ENCODE results near the gene TBL3. TPM values are rescaled to one million over a fixed set of nuclear protein-coding genes. Genes with fewer than 3 reads are reported as not detected.
"Not testable (repeated sequence)": the region's sequence is repeated elsewhere in the genome, so short reads cannot be mapped to it uniquely, and the experiment has no call there.

Gene TBL3
- total RNA-seq, 2 experiments from 2014 or later = 37.6 to 37.9 TPM

GRCh38 chr16:2004795-2005517, 33.1 kb downstream of the TBL3 start:
- ATAC-seq (no peak), DNase-seq (no peak)
- Mint-ChIP-seq H3K4me1 (ENCODE audit: low read depth) (peaks cover 35% of the 10 kb centered on the region), H3K36me3 (ENCODE audit: low read depth) (peaks cover 37% of the 10 kb centered on the region), H3K9me3 (ENCODE audit: insufficient read depth) (no peaks in the 10 kb centered on the region), H3K27ac (no peak overlapping the region), H3K27me3 (ENCODE audit: low read depth) (no peaks in the 10 kb centered on the region), H3K4me3 (no peak overlapping the region)
- POLR2A ChIA-PET = interaction anchor here (0.5 to 1.4 kb wide), 3 partner anchors 34 to 150 kb away, joined by 3 to 6 read pairs (median 5); partner anchors contain the start of genes RPS2 and TRAF7
- CTCF ChIA-PET = interaction anchor here (0.9 to 3.1 kb wide), 11 partner anchors 9 to 157 kb away, joined by 3 to 41 read pairs (median 10); partner anchors contain the start of genes NOXO1, PKD1, TBL3 and TRAF7

- POLR2A ChIA-PET = interaction anchor here (0.5 kb wide), 1 partner anchor 35 kb away, joined by 3 read pairs; no protein-coding TSS in a partner anchor
- peaks cover 41% of the 10 kb centered on the region for H3K4me1 Mint-ChIP-seq (ENCODE audit: low read depth)
- CTCF ChIA-PET = interaction anchor here (2.3 kb wide), 1 partner anchor 134 kb away, joined by 41 read pairs; no protein-coding TSS in a partner anchor
Observed at GRCh38 chr16:2005646-2006045, 33.8 kb downstream of the TBL3 start.

GRCh38 chr16:2006317-2006716, 34.5 kb downstream of the TBL3 start:
- Mint-ChIP-seq H3K9me3 (ENCODE audit: insufficient read depth) (no peaks in the 10 kb centered on the region), H3K27ac (peak overlapping the region; percentile 74), H3K4me3 (peak overlapping the region; percentile 10), H3K36me3 (ENCODE audit: low read depth) (peaks cover 32% of the 10 kb centered on the region), H3K27me3 (ENCODE audit: low read depth) (no peaks in the 10 kb centered on the region), H3K4me1 (ENCODE audit: low read depth) (peaks cover 41% of the 10 kb centered on the region)
- ATAC-seq = no peak
- ChIA-PET POLR2A (no interaction called here), CTCF (no interaction called here)
- DNase-seq = no peak

More at GRCh38 chr16:2005646-2006045, 33.8 kb downstream of the TBL3 start:
- Mint-ChIP-seq H3K36me3 (ENCODE audit: low read depth) (peaks cover 37% of the 10 kb centered on the region), H3K27me3 (ENCODE audit: low read depth) (no peaks in the 10 kb centered on the region), H3K4me3 (no peak overlapping the region), H3K9me3 (ENCODE audit: insufficient read depth) (no peaks in the 10 kb centered on the region), H3K27ac (peak overlapping the region; percentile 74)
- ATAC-seq = no peak
- DNase-seq = no peak

GRCh38 chr16:2007081-2007836, 35.4 kb downstream of the TBL3 start:
- Mint-ChIP-seq H3K9me3 (ENCODE audit: insufficient read depth) (no peaks in the 10 kb centered on the region), H3K36me3 (ENCODE audit: low read depth) (peaks cover 29% of the 10 kb centered on the region), H3K4me3 (peak overlapping the region; percentile 84), H3K4me1 (ENCODE audit: low read depth) (peaks cover 41% of the 10 kb centered on the region), H3K27ac (peak overlapping the region; percentile 88), H3K27me3 (ENCODE audit: low read depth) (no peaks in the 10 kb centered on the region)
- ATAC-seq = no peak
- ChIA-PET CTCF (interaction anchor here (0.7 to 2.5 kb wide), 6 partner anchors 9 to 148 kb away, joined by 3 to 12 read pairs (median 4); no protein-coding TSS in a partner anchor), POLR2A (interaction anchor here (2.2 kb wide), 1 partner anchor 40 kb away, joined by 5 read pairs; the partner anchor contains the start of genes NTHL1 and TSC2)
- DNase-seq = no peak

GRCh38 chr16:2008009-2008526, 36.2 kb downstream of the TBL3 start:
- Mint-ChIP-seq H3K36me3 (ENCODE audit: low read depth) (peaks cover 26% of the 10 kb centered on the region), H3K27ac (peak overlapping the region; percentile 88), H3K4me1 (ENCODE audit: low read depth) (peaks cover 41% of the 10 kb centered on the region), H3K9me3 (ENCODE audit: insufficient read depth) (no peaks in the 10 kb centered on the region), H3K4me3 (peak overlapping the region; percentile 84), H3K27me3 (ENCODE audit: low read depth) (no peaks in the 10 kb centered on the region)
- ChIA-PET CTCF (interaction anchor here (0.7 to 2.5 kb wide), 6 partner anchors 8 to 147 kb away, joined by 3 to 12 read pairs (median 4); no protein-coding TSS in a partner anchor), POLR2A (interaction anchor here (1.1 to 2.2 kb wide), 3 partner anchors 40 to 198 kb away, joined by 3 to 16 read pairs (median 5); partner anchors contain the start of genes NTHL1, TRAF7 and TSC2)
- ATAC-seq (no peak), DNase-seq (peak; percentile 47)

GRCh38 chr16:2008631-2009163, 36.8 kb downstream of the TBL3 start:
- peaks cover 41% of the 10 kb centered on the region for H3K4me1 Mint-ChIP-seq (ENCODE audit: low read depth)
- peak; percentile 7 for ATAC-seq

GRCh38 chr16:2009164-2009711, 37.4 kb downstream of the TBL3 start:
- CTCF ChIA-PET = interaction anchor here (0.7 to 2.5 kb wide), 3 partner anchors 13 to 142 kb away, joined by 3 to 12 read pairs (median 3); no protein-coding TSS in a partner anchor
- Mint-ChIP-seq H3K27ac (peak overlapping the region; percentile 88), H3K27me3 (ENCODE audit: low read depth) (no peaks in the 10 kb centered on the region), H3K36me3 (ENCODE audit: low read depth) (peaks cover 26% of the 10 kb centered on the region), H3K4me3 (peak overlapping the region; percentile 84), H3K4me1 (ENCODE audit: low read depth) (peaks cover 37% of the 10 kb centered on the region), H3K9me3 (ENCODE audit: insufficient read depth) (no peaks in the 10 kb centered on the region)
- POLR2A ChIA-PET = interaction anchor here (0.6 to 2.2 kb wide), 7 partner anchors 16 to 197 kb away, joined by 3 to 16 read pairs (median 4); partner anchors contain the start of genes NTHL1, TRAF7 and TSC2
- DNase-seq = peak; percentile 33
- ATAC-seq = peak; percentile 59

More at GRCh38 chr16:2008631-2009163, 36.8 kb downstream of the TBL3 start:
- ChIA-PET POLR2A (interaction anchor here (0.6 to 2.2 kb wide), 7 partner anchors 16 to 198 kb away, joined by 3 to 16 read pairs (median 4); partner anchors contain the start of genes NTHL1, TRAF7 and TSC2), CTCF (interaction anchor here (0.7 to 2.5 kb wide), 6 partner anchors 8 to 143 kb away, joined by 3 to 12 read pairs (median 4); no protein-coding TSS in a partner anchor)
- peak; percentile 59 for DNase-seq
- H3K9me3 Mint-ChIP-seq (ENCODE audit: insufficient read depth) = no peaks in the 10 kb centered on the region
- H3K27me3 Mint-ChIP-seq (ENCODE audit: low read depth) = no peaks in the 10 kb centered on the region
- peaks cover 26% of the 10 kb centered on the region for H3K36me3 Mint-ChIP-seq (ENCODE audit: low read depth)
- H3K27ac Mint-ChIP-seq = peak overlapping the region; percentile 88
- peak overlapping the region; percentile 84 for H3K4me3 Mint-ChIP-seq

GRCh38 chr16:2009791-2010510, 38.1 kb downstream of the TBL3 start, which contains the start of gene ZNF598:
Gene ZNF598, minus strand, starts transcription at chr16:2009821.
- Mint-ChIP-seq H3K9me3 (ENCODE audit: insufficient read depth) (no peaks in the 10 kb centered on the region), H3K4me1 (ENCODE audit: low read depth) (peaks cover 35% of the 10 kb centered on the region), H3K36me3 (ENCODE audit: low read depth) (peaks cover 24% of the 10 kb centered on the region), H3K4me3 (peak within 1 kb of the TSS; percentile 84), H3K27me3 (ENCODE audit: low read depth) (no peaks in the 10 kb centered on the region), H3K27ac (peak within 1 kb of the TSS; percentile 90)
- POLR2A ChIA-PET = interaction anchor here (1.2 kb wide), 1 partner anchor 17 kb away, joined by 4 read pairs; no protein-coding TSS in a partner anchor
- peak; percentile 83 for DNase-seq
- CTCF ChIA-PET = no interaction called here
- ATAC-seq = peak; percentile 92

- H3K4me3 Mint-ChIP-seq; H3K27ac Mint-ChIP-seq; DNase-seq; ATAC-seq; H3K27me3 Mint-ChIP-seq (ENCODE audit: low read depth); H3K9me3 Mint-ChIP-seq (ENCODE audit: insufficient read depth): not testable (repeated sequence)
- CTCF ChIA-PET = interaction anchor here (1.4 kb wide), 1 partner anchor 8 kb away, joined by 5 read pairs; no protein-coding TSS in a partner anchor
- POLR2A ChIA-PET = interaction anchor here (1.2 to 1.5 kb wide), 2 partner anchors 40 to 51 kb away, joined by 3 read pairs; partner anchors contain the start of gene TBL3
- H3K4me1 Mint-ChIP-seq (ENCODE audit: low read depth) = peaks cover 26% of the 10 kb centered on the region
- peaks cover 19% of the 10 kb centered on the region for H3K36me3 Mint-ChIP-seq (ENCODE audit: low read depth)
Observed at GRCh38 chr16:2011726-2012125, 39.9 kb downstream of the TBL3 start.

GRCh38 chr16:2013527-2013926, 41.7 kb downstream of the TBL3 start:
- Mint-ChIP-seq H3K27ac (no peak overlapping the region), H3K4me3 (no peak overlapping the region), H3K9me3 (ENCODE audit: insufficient read depth) (no peaks in the 10 kb centered on the region), H3K36me3 (ENCODE audit: low read depth) (peaks cover 9% of the 10 kb centered on the region), H3K4me1 (ENCODE audit: low read depth) (peaks cover 9% of the 10 kb centered on the region), H3K27me3 (ENCODE audit: low read depth) (no peaks in the 10 kb centered on the region)
- CTCF ChIA-PET = interaction anchor here (1.0 to 2.2 kb wide), 6 partner anchors 9 to 182 kb away, joined by 3 to 9 read pairs (median 4); partner anchors contain the start of gene GFER
- DNase-seq (no peak), ATAC-seq (no peak)
- POLR2A ChIA-PET = interaction anchor here (1.4 kb wide), 1 partner anchor 71 kb away, joined by 4 read pairs; the partner anchor contains the start of gene MSRB1
